Heart left ventricle (tissue), 16 donors: ENCODE measurements around the gene DEPDC1B. TPM values are rescaled to one million over a fixed set of nuclear protein-coding genes. Genes with fewer than 3 reads are reported as not detected.
"Not testable (repeated sequence)": the region's sequence is repeated elsewhere in the genome, so short reads cannot be mapped to it uniquely, and the experiment has no call there.

Source experiments
- ATAC-seq, 4 donors: fragments of 200-7000 bp; cut with Tn5 transposase; one replicate each; pipeline ENCODE4 v1.9.1; 2020 to 2022; ENCODE audit warnings: moderate library complexity in 4 of 4, mild to moderate bottlenecking in 3 of 4, moderate number of reproducible peaks in 1 of 4
- DNase-seq, 5 donors: peaks; one replicate each; pipeline ENCODE4 v3.0.0-alpha.2; 2020
- H3K27ac ChIP-seq, 12 donors: fragments of 200-600 bp; sonication (generic) in 4 of 12; one replicate each; pipeline versions ENCODE4 v1.5.0 to v1.8.0; 2016 to 2022; ENCODE audit warnings: mild to moderate bottlenecking in 2 of 12
- H3K27me3 ChIP-seq, 9 donors: fragments of 200-600 bp; sonication (generic) in 2 of 9; one replicate each; pipeline versions ENCODE4 v1.5.1 to v1.8.0; 2016 to 2022; ENCODE audit warnings: mild to moderate bottlenecking in 3 of 9
- H3K36me3 ChIP-seq, 9 donors: fragments of 200-600 bp; sonication (generic) in 2 of 9; one replicate each; pipeline versions ENCODE4 v1.5.0 to v1.8.0; 2018 to 2022; ENCODE audit warnings: mild to moderate bottlenecking in 2 of 9
- H3K4me1 ChIP-seq, 12 donors: fragments of 200-600 bp; sonication (generic) in 4 of 12; one replicate each; pipeline versions ENCODE4 v1.5.0 to v1.8.0; 2016 to 2022; ENCODE audit warnings: mild to moderate bottlenecking in 3 of 12
- H3K4me3 ChIP-seq, 12 donors: fragments of 200-600 bp; sonication (generic) in 4 of 12; one replicate each; pipeline versions ENCODE4 v1.5.0 to v1.8.0; 2017 to 2022; ENCODE audit warnings: mild to moderate bottlenecking in 9 of 12, moderate library complexity in 4 of 12
- H3K9me3 ChIP-seq, 12 donors: fragments of 200-600 bp; sonication (generic) in 4 of 12; one replicate each; pipeline versions ENCODE4 v1.5.0 to v1.8.0; 2016 to 2022; ENCODE audit warnings: mild to moderate bottlenecking in 1 of 12
- CTCF ChIP-seq, 12 donors: fragments of 200-600 bp; sonication (generic) in 4 of 12; IDR thresholded peaks; one replicate each; pipeline versions ENCODE4 v1.5.0 to v1.8.0; 2018 to 2022; ENCODE audit warnings: antibody characterized with exemption in 12 of 12, mild to moderate bottlenecking in 5 of 12
- POLR2A ChIP-seq, 2 donors: fragments of 450-650 bp; IDR thresholded peaks; one replicate each; pipeline ENCODE4 v1.6.1; 2017; ENCODE audit warnings: antibody characterized with exemption in 2 of 2, mild to moderate bottlenecking in 2 of 2, moderate library complexity in 2 of 2
- WGBS, 4 donors: extraction: QIAGEN DNeasy Blood & Tissue Kit in 2 of 4; methylation state at CpG; one replicate each; pipeline versions ENCODE4 v1.1.5 to v1.1.7; 2013 to 2018; 5-methylcytosine and 5-hydroxymethylcytosine counted together
- intact Hi-C, 10 donors: fragments of 100-400 bp; cut with DNase I; formaldehyde crosslinking; loops; one replicate each; pipeline versions ENCODE4 v1.11.1 to v1.14.2; 2022
- polyA plus RNA-seq, 2 donors: library from polyadenylated mRNA; stranded (reverse); fragments of 200-250 nt; gene quantifications; one replicate each; pipeline ENCODE4 v1.2.3, GENCODE V29; 2013
- total RNA-seq, 9 donors: library from RNA; depleted of rRNA in 2 of 9; stranded (reverse); fragments of >200 nt in 2 of 9; fragmentation: NEBNext Ultra II Directional in 3 of 9; extraction: Animal tissue kit (Norgen Biotek cat#: 25700) in 3 of 9; gene quantifications; one replicate each; pipeline versions ENCODE4 v1.1.0 to v1.2.4, GENCODE V29; 2016 to 2023
- donor health status: ischemic (EF 13 %, LVEDD 7.1; RV severe dilation, severe dysfunction).
- donor health status: healthy with polysubstance abuse.
- donor health status: DM: no; HTN: yes; CAD: no.
- donor health status: DM: no; HTN: no; CAD: no.
- donor health status: ischemic (EF 25% LVEDD 6.9; RV normal size, moderate dysfunction).
- donor health status: ischemic (EF 25% LVEDD 5.7; RV mildly dilated, moderate dysfunction).
- donor health status: healthy.
- donor health status: DM: yes; HTN: yes; CAD: no.
- donor health status: ischemic (EF 35%, LVEDD 5.7; RV mildly dilated, moderate dysfunction).
- donor health status: nonischemic (EF 11% LVEDD 7.7; RV severe dilation, severe dysfunction).
- donor health status: DM: yes; HTN: yes; CAD: no.
- donor health status: PGD.
- donor health status: ischemic (EF 29% LVEDD 5.4; RV normal size, mild dysfunction).
- donor health status: nonischemic (EF 23%, LVEDD 6.1; RV moderate dilation, normal function).

Gene DEPDC1B
- total and polyA plus RNA-seq, 11 donors, result 0.10 to 3.1 (median 0.31) TPM; not detected in 5

- no peak overlapping the region for H3K4me3 ChIP-seq
- no peak for TF ChIP-seq POLR2A (IDR thresholded peaks at IDR 0.05)
- TF ChIP-seq CTCF (IDR thresholded peaks at IDR 0.05), result no peak
- DNase-seq (no peak), ATAC-seq (no peak)
- H3K27me3 ChIP-seq, result no peaks in the 10 kb centered on the region
- WGBS, 4 donors, result 87 to 97% (median 91%) methylated on average over 2 of the region's 2 CpGs
- H3K36me3 ChIP-seq, result no peaks in the 10 kb centered on the region
- intact Hi-C loops, result no loop called here
- H3K4me1 ChIP-seq, result no peaks in the 10 kb centered on the region
- no peak overlapping the region for H3K27ac ChIP-seq
- peaks cover 0 to 23% (median 8%) of the 10 kb centered on the region in 12 donors for H3K9me3 ChIP-seq
These were observed 40.4 kb upstream of the DEPDC1B start for GRCh38 chr5:60740322-60740721.

- Histone ChIP-seq H3K36me3 (no peaks in the 10 kb centered on the region), H3K27me3 (no peaks in the 10 kb centered on the region), H3K9me3 (peaks cover 0 to 23% (median 8%) of the 10 kb centered on the region in 12 donors), H3K4me3 (no peak overlapping the region), H3K4me1 (no peaks in the 10 kb centered on the region), H3K27ac (no peak overlapping the region)
- no peak for ATAC-seq
- WGBS, 4 donors, result 57 to 95% (median 72%) methylated on average over 3 of the region's 3 CpGs
- no peak for DNase-seq
- intact Hi-C loops, result no loop called here
- TF ChIP-seq CTCF (IDR thresholded peaks at IDR 0.05), result no peak
- TF ChIP-seq POLR2A (IDR thresholded peaks at IDR 0.05), result no peak
These were observed 39.0 kb upstream of the DEPDC1B start for GRCh38 chr5:60738933-60739332.

- intact Hi-C loops, result no loop called here
- H3K27ac ChIP-seq, result no peak overlapping the region
- no peaks in the 10 kb centered on the region for H3K4me1 ChIP-seq
- no peaks in the 10 kb centered on the region for H3K36me3 ChIP-seq
- TF ChIP-seq CTCF (IDR thresholded peaks at IDR 0.05), result no peak
- no peak for TF ChIP-seq POLR2A (IDR thresholded peaks at IDR 0.05)
- no peak for ATAC-seq
- DNase-seq, result no peak
- H3K4me3 ChIP-seq, result no peak overlapping the region
- 65 to 82% (median 80%) methylated on average over 4 of the region's 4 CpGs for WGBS, 4 donors
- H3K27me3 ChIP-seq, result no peaks in the 10 kb centered on the region
- peaks cover 0 to 23% (median 8%) of the 10 kb centered on the region in 12 donors for H3K9me3 ChIP-seq
These were observed 38.5 kb upstream of the DEPDC1B start for GRCh38 chr5:60738461-60738860.

- intact Hi-C loops, ATAC-seq: not testable (repeated sequence)
These were observed 30.9 kb upstream of the DEPDC1B start for GRCh38 chr5:60730858-60731257.

GRCh38 chr5:60727033-60727679 is 27.2 kb upstream of the DEPDC1B start:
- TF ChIP-seq CTCF (IDR thresholded peaks at IDR 0.05), result no peak
- TF ChIP-seq POLR2A (IDR thresholded peaks at IDR 0.05), result no peak
- 80 to 100% (median 85%) methylated on average over 1 of the region's 1 CpG for WGBS, 4 donors
- H3K4me3 ChIP-seq, result no peak overlapping the region
- DNase-seq, result no peak
- H3K4me1 ChIP-seq, result no peaks in the 10 kb centered on the region
- H3K9me3 ChIP-seq, result no peaks in the 10 kb centered on the region
- intact Hi-C loops, result no loop called here
- no peak overlapping the region for H3K27ac ChIP-seq
- H3K27me3 ChIP-seq, result peaks cover 0 to 4% (median 0%) of the 10 kb centered on the region in 9 donors
- ATAC-seq, result no peak
- H3K36me3 ChIP-seq, result no peaks in the 10 kb centered on the region

More at GRCh38 chr5:60730858-60731257, 30.9 kb upstream of the DEPDC1B start:
- not testable (repeated sequence) for H3K36me3 ChIP-seq, H3K4me1 ChIP-seq, H3K27ac ChIP-seq, DNase-seq, H3K4me3 ChIP-seq, H3K27me3 ChIP-seq, H3K9me3 ChIP-seq
